GM12878 (cell line): ENCODE measurements around the gene VPS26B. TPM values are rescaled to one million over a fixed set of nuclear protein-coding genes. Genes with fewer than 3 reads are reported as not detected.
A peak's percentile ranks its signal among the peaks of the same experiment; 100 is the strongest.

Experiments used
- ATAC-seq: fragments of 200-7000 bp; cut with Tn5 transposase; 3 replicates; pipeline ENCODE4 v1.9.1; 2020; ENCODE audit warnings: mild to moderate bottlenecking, moderate library complexity
- BruUV-seq: library from RNA; stranded (reverse); fragments of 400-500 nt; replicated peaks from 2 replicates; lab custom pipeline; 2021; lab: Mats Ljungman, UMichigan
- CTCF ChIA-PET: fragments of 300-600 bp; sonication (Branson Sonifier 250); formaldehyde crosslinking; extraction: SDS; loops from one replicate; lab custom pipeline; 2021; ENCODE audit warnings: inconsistent platforms; lab: Yijun Ruan, JAX
- POLR2A ChIA-PET: fragments of 350-600 bp; formaldehyde crosslinking; extraction: SDS; loops from one replicate; lab custom pipeline; 2021; ENCODE audit warnings: inconsistent platforms; lab: Charles Lee
- RAD21 ChIA-PET: fragments of 300-600 bp; sonication (Branson Sonifier 250); formaldehyde crosslinking; loops from one replicate; lab custom pipeline; 2023; ENCODE audit warnings: antibody characterized with exemption; ENCODE audit not compliant: unreplicated experiment; lab: Charles Lee
- SMC1A ChIA-PET: fragments of 300-600 bp; sonication (Branson Sonifier 250); formaldehyde crosslinking; loops from one replicate; lab custom pipeline; 2023; ENCODE audit not compliant: unreplicated experiment, uncharacterized antibody; lab: Charles Lee
- DNase-seq: peaks from one replicate; pipeline ENCODE4 v3.0.0-alpha.2; 2011; ENCODE audit warnings: low read depth, low spot score
- FAIRE-seq: peaks from 3 replicates; lab custom pipeline; 2011; peaks lifted over from hg19 to GRCh38; lab: Jason Lieb, UNC
- H2AFZ ChIP-seq: 2 replicates; pipeline ENCODE4 v1.6.0; 2011; ENCODE audit warnings: low read depth, low read length, control low read depth; ENCODE audit not compliant: control insufficient read depth
- H3K27ac ChIP-seq: 2 replicates; pipeline ENCODE4 v1.5.1; 2011; ENCODE audit warnings: control low read depth; ENCODE audit not compliant: control insufficient read depth, insufficient read depth
- H3K27me3 ChIP-seq, 2 experiments: replicated peaks in 1 of 2; 2 replicates each; pipeline versions ENCODE4 v1.6.0 to v1.6.1; 2011; ENCODE audit warnings: low read length in 1 of 2; ENCODE audit not compliant: control insufficient read depth in 2 of 2, insufficient read depth in 2 of 2
- H3K36me3 ChIP-seq, 2 experiments: 2 replicates each; pipeline ENCODE4 v1.5.1; 2011; ENCODE audit warnings: low read length in 1 of 2; ENCODE audit not compliant: control insufficient read depth in 2 of 2, insufficient read depth in 2 of 2
- H3K4me1 ChIP-seq: 2 replicates; pipeline ENCODE4 v1.6.1; 2011; ENCODE audit warnings: mild to moderate bottlenecking, low read length, moderate library complexity, mixed read lengths; ENCODE audit not compliant: control insufficient read depth, insufficient read depth
- H3K4me2 ChIP-seq: 2 replicates; pipeline ENCODE4 v1.6.0; 2011; ENCODE audit warnings: control low read depth; ENCODE audit not compliant: control insufficient read depth, insufficient read depth
- H3K4me3 ChIP-seq: fragments of 200-600 bp; sonication (generic); 2 replicates; pipeline ENCODE4 v1.5.1; 2016
- H3K79me2 ChIP-seq: 2 replicates; pipeline ENCODE4 v1.6.0; 2011; ENCODE audit warnings: low read length; ENCODE audit not compliant: control insufficient read depth, insufficient read depth
- H3K9ac ChIP-seq: 2 replicates; pipeline ENCODE4 v1.8.0; 2011; ENCODE audit warnings: low read length, control low read depth, mixed read lengths; ENCODE audit not compliant: control insufficient read depth, insufficient read depth
- H3K9me3 ChIP-seq: replicated peaks from 3 replicates; pipeline ENCODE4 v1.5.1; 2011; ENCODE audit warnings: mild to moderate bottlenecking, low read length; ENCODE audit not compliant: control insufficient read depth, insufficient read depth
- H4K20me1 ChIP-seq: 2 replicates; pipeline ENCODE4 v1.6.0; 2011; ENCODE audit not compliant: control insufficient read depth, insufficient read depth
- GATAD2B ChIP-seq: fragments of 450-650 bp; conservative IDR thresholded peaks from 2 replicates; pipeline ENCODE4 v1.6.1; 2017; ENCODE audit warnings: low read depth, mild to moderate bottlenecking, moderate library complexity
- HDGF ChIP-seq: fragments of 450-650 bp; IDR thresholded peaks from 2 replicates; pipeline ENCODE4 v1.6.1; 2016; ENCODE audit warnings: antibody characterized with exemption
- RAD21 ChIP-seq: IDR thresholded peaks from 2 replicates; pipeline ENCODE4 v1.6.1; 2011; ENCODE audit warnings: mild to moderate bottlenecking, low read depth, low read length, moderate library complexity; ENCODE audit not compliant: insufficient read depth
- SMC3 ChIP-seq: IDR thresholded peaks from 2 replicates; pipeline ENCODE4 v1.6.1; 2011; ENCODE audit warnings: low read length, improper control_type of control experiment, borderline replicate concordance
- SRF ChIP-seq, 2 experiments: IDR thresholded peaks; 2 replicates each; pipeline ENCODE4 v1.6.1; 2011; ENCODE audit warnings: low read depth in 2 of 2, low read length in 2 of 2, mild to moderate bottlenecking in 1 of 2, moderate library complexity in 1 of 2
- WRNIP1 ChIP-seq: IDR thresholded peaks from 2 replicates; pipeline ENCODE4 v1.6.1; 2011; ENCODE audit warnings: low read depth, low read length, improper control_type of control experiment, borderline replicate concordance
- YY1 ChIP-seq: IDR thresholded peaks from 2 replicates; pipeline ENCODE4 v1.6.1; 2011; ENCODE audit warnings: low read depth, mild to moderate bottlenecking, low read length
- WGBS: methylation state at CpG from one replicate; pipeline ENCODE4 v1.1.6; 2016; ENCODE audit warnings: low lambda C conversion rate; ENCODE audit not compliant: insufficient replicate concordance, insufficient coverage; ENCODE audit errors: missing lambda C conversion rate; 5-methylcytosine and 5-hydroxymethylcytosine counted together
- in situ Hi-C: fragments of 300-500 bp; cut with MboI; formaldehyde crosslinking; loops from 9 replicates; pipeline ENCODE4 v1.14.3; 2018; ENCODE audit warnings: mixed read lengths
- intact Hi-C: fragments of 100-400 bp; cut with micrococcal nuclease; formaldehyde crosslinking; loops from one replicate; pipeline ENCODE4 v1.14.2; 2022; ENCODE audit not compliant: unreplicated experiment
- polyA plus RNA-seq, 11 experiments: library from polyadenylated mRNA; depleted of rRNA in 4 of 11; unstranded in 6 of 11; stranded (reverse) in 5 of 11; fragments of >200 nt; fragmentation: Nextera tagmentation in 4 of 11; fragmentation: Illumina TruSeq in 1 of 11; extraction: Ambion mirVana in 4 of 11; extraction: Trizol in 1 of 11; gene quantifications; 1 replicate in 1 of 11; 2 replicates in 10 of 11; pipeline versions ENCODE4 v1.2.1 to v1.2.3, GENCODE V29; 2011 to 2016; ENCODE audit warnings: inconsistent platforms in 2 of 11, missing spikeins in 2 of 11, low read depth in 1 of 11
- total RNA-seq, 4 experiments: library from RNA; depleted of rRNA in 3 of 4; stranded (reverse); fragments of >200 nt in 3 of 4; fragmentation: Illumina TruSeq in 1 of 4; extraction: Trizol in 1 of 4; gene quantifications; 2 replicates each; pipeline versions ENCODE4 v1.2.1 to v1.2.3, GENCODE V29; 2013 to 2021
- TF ChIP-seq, protein P1 (sequence below), 3 experiments: IDR thresholded peaks in 2 of 3; conservative IDR thresholded peaks in 1 of 3; 2 replicates each; pipeline ENCODE4 v1.5.1; 2011; ENCODE audit warnings: low read depth in 3 of 3, low read length in 3 of 3, mild to moderate bottlenecking in 3 of 3, control low read depth in 2 of 3, moderate library complexity in 2 of 3, inconsistent platforms in 1 of 3, mixed read lengths in 1 of 3; ENCODE audit not compliant: control insufficient read depth in 2 of 3, insufficient read depth in 1 of 3; ENCODE audit errors: extremely low read depth in 1 of 3

Gene VPS26B
- total and polyA plus RNA-seq, 10 of the 15 experiments (the other 5 are each of a cell fraction or from before 2014, with no cell fraction given): 1.6 to 26.9 (median 13.3) TPM

- Histone ChIP-seq H3K27me3 (no peaks in the 10 kb centered on the region), H3K79me2 (no peaks in the 10 kb centered on the region; the same call in none of the 2 replicates), H4K20me1 (no peaks in the 10 kb centered on the region; the same call in 1 of the 2 replicates), H3K4me3 (no peak overlapping the region), H3K4me1 (no peaks in the 10 kb centered on the region), H3K4me2 (no peak overlapping the region), H3K9ac (no peak overlapping the region), H2AFZ (no peak overlapping the region), H3K36me3 (peaks cover 10 to 29% of the 10 kb centered on the region in 2 experiments), H3K9me3 (no peaks in the 10 kb centered on the region), H3K27ac (no peak overlapping the region)
- ChIA-PET RAD21 (interaction anchor here (0.7 to 1.4 kb wide), 7 partner anchors 16 to 425 kb away, joined by 3 to 8 read pairs (median 3); partner anchors contain the start of genes NCAPD3 and VPS26B), CTCF (interaction anchor here (0.7 to 6.7 kb wide), 21 partner anchors 9 to 71 kb away, joined by 3 to 56 read pairs (median 4); partner anchors contain the start of genes ACAD8, THYN1 and VPS26B), SMC1A (interaction anchor here (0.9 to 1.7 kb wide), 3 partner anchors 17 to 55 kb away, joined by 3 to 10 read pairs (median 3); partner anchors contain the start of gene VPS26B), POLR2A (interaction anchor here (0.9 kb wide), 1 partner anchor 46 kb away, joined by 3 read pairs; the partner anchor contains the start of genes ACAD8 and THYN1)
- no peak for TF ChIP-seq SRF (IDR thresholded peaks at IDR 0.05; ENCODE audit: low read depth in 2 of 2, low read length in 2 of 2)
- peak; percentile 12; the same call in 1 of the 2 replicates for TF ChIP-seq SMC3
- peak; percentile 64; the same call in 1 of the 2 replicates for TF ChIP-seq HDGF
- no peak for TF ChIP-seq GATAD2B
- TF ChIP-seq, protein P1, sequence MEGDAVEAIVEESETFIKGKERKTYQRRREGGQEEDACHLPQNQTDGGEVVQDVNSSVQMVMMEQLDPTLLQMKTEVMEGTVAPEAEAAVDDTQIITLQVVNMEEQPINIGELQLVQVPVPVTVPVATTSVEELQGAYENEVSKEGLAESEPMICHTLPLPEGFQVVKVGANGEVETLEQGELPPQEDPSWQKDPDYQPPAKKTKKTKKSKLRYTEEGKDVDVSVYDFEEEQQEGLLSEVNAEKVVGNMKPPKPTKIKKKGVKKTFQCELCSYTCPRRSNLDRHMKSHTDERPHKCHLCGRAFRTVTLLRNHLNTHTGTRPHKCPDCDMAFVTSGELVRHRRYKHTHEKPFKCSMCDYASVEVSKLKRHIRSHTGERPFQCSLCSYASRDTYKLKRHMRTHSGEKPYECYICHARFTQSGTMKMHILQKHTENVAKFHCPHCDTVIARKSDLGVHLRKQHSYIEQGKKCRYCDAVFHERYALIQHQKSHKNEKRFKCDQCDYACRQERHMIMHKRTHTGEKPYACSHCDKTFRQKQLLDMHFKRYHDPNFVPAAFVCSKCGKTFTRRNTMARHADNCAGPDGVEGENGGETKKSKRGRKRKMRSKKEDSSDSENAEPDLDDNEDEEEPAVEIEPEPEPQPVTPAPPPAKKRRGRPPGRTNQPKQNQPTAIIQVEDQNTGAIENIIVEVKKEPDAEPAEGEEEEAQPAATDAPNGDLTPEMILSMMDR (IDR thresholded peaks at IDR 0.05 in 2 of 3, conservative IDR thresholded peaks at IDR 0.05 in 1 of 3; ENCODE audit: control insufficient read depth in 2 of 3, extremely low read depth in 1 of 3, insufficient read depth in 1 of 3, low read depth in 3 of 3, low read length in 3 of 3): peak; percentile 25 to 50 (median 50); a peak in 5 of 6 replicates
- TF ChIP-seq YY1: 0 out of 2 replicates have a peak, but pooled peaks have one; percentile 21
- TF ChIP-seq RAD21: 0 out of 2 replicates have a peak, but pooled peaks have one; percentile 26
- no peak for TF ChIP-seq WRNIP1
- in situ Hi-C loops (no loop called here), intact Hi-C loops (loop anchor here (2.0 to 10.0 kb wide), 3 partner anchors 15 to 147 kb away; partner anchors contain the start of genes ACAD8, NCAPD3 and THYN1)
- WGBS: 76% methylated on average over 16 of the region's 16 CpGs
- BruUV-seq: no TSS peak
- FAIRE-seq: no peak
- no peak for DNase-seq
- ATAC-seq: peak; percentile 62
Observed at GRCh38 chr11:134207538-134208239, 16.8 kb upstream of the VPS26B start.
